Astrocyte (in vitro differentiated cells and primary cell): ENCODE measurements around the gene MYO5B. TPM values are rescaled to one million over a fixed set of nuclear protein-coding genes. Genes with fewer than 3 reads are reported as not detected.

Source experiments
- DNase-seq: peaks from one replicate; pipeline ENCODE4 v3.0.0-alpha.2; 2010; ENCODE audit warnings: low read depth
- FAIRE-seq: peaks from 2 replicates; lab custom pipeline; 2011; peaks lifted over from hg19 to GRCh38; lab: Jason Lieb, UNC
- H2AFZ ChIP-seq: 2 replicates; pipeline ENCODE4 v1.6.0; 2012; ENCODE audit warnings: low read depth, low read length, inconsistent platforms
- H3K27ac ChIP-seq: 2 replicates; pipeline ENCODE4 v1.5.1; 2011; ENCODE audit warnings: low read depth, low read length, inconsistent platforms
- H3K27me3 ChIP-seq: 2 replicates; pipeline ENCODE4 v1.6.0; 2011; ENCODE audit warnings: low read length, inconsistent platforms; ENCODE audit not compliant: insufficient read depth
- H3K36me3 ChIP-seq: 2 replicates; pipeline ENCODE4 v1.5.1; 2011; ENCODE audit warnings: low read length, inconsistent platforms; ENCODE audit not compliant: insufficient read depth
- H3K4me1 ChIP-seq: 2 replicates; pipeline ENCODE4 v1.5.1; 2011; ENCODE audit warnings: low read length, inconsistent platforms; ENCODE audit not compliant: insufficient read depth
- H3K4me2 ChIP-seq: 2 replicates; pipeline ENCODE4 v1.6.0; 2012; ENCODE audit warnings: low read length, inconsistent platforms
- H3K4me3 ChIP-seq: 2 replicates; pipeline ENCODE4 v1.5.1; 2011; ENCODE audit warnings: low read depth, mild to moderate bottlenecking, low read length, inconsistent platforms; ENCODE audit not compliant: insufficient read depth
- H3K79me2 ChIP-seq: 2 replicates; pipeline ENCODE4 v1.6.0; 2012; ENCODE audit warnings: mild to moderate bottlenecking, low read length, inconsistent platforms; ENCODE audit not compliant: insufficient read depth
- H3K9ac ChIP-seq: 2 replicates; pipeline ENCODE4 v1.6.0; 2012; ENCODE audit warnings: mild to moderate bottlenecking, low read length, inconsistent platforms
- H3K9me3 ChIP-seq: 2 replicates; pipeline ENCODE4 v1.5.1; 2012; ENCODE audit warnings: low read depth, mild to moderate bottlenecking, low read length, inconsistent platforms; ENCODE audit not compliant: insufficient read depth
- H4K20me1 ChIP-seq: 2 replicates; pipeline ENCODE4 v1.6.0; 2012; ENCODE audit warnings: low read length, inconsistent platforms; ENCODE audit not compliant: insufficient read depth
- H3K27ac Mint-ChIP-seq: one replicate; pipeline ENCODE4 v1.8.0; 2021; ENCODE audit warnings: mild to moderate bottlenecking, mixed read lengths; ENCODE audit not compliant: unreplicated experiment
- H3K27me3 Mint-ChIP-seq: one replicate; pipeline ENCODE4 v1.8.0; 2021; ENCODE audit warnings: low read depth, mixed read lengths; ENCODE audit not compliant: unreplicated experiment
- H3K36me3 Mint-ChIP-seq: one replicate; pipeline ENCODE4 v1.8.0; 2021; ENCODE audit warnings: low read depth, mixed read lengths; ENCODE audit not compliant: unreplicated experiment
- H3K4me1 Mint-ChIP-seq: one replicate; pipeline ENCODE4 v1.8.0; 2021; ENCODE audit warnings: low read depth, mixed read lengths; ENCODE audit not compliant: unreplicated experiment
- H3K4me3 Mint-ChIP-seq: one replicate; pipeline ENCODE4 v1.8.0; 2021; ENCODE audit warnings: mild to moderate bottlenecking, moderate library complexity, mixed read lengths; ENCODE audit not compliant: unreplicated experiment
- H3K9me3 Mint-ChIP-seq: one replicate; pipeline ENCODE4 v1.8.0; 2021; ENCODE audit warnings: mild to moderate bottlenecking, mixed read lengths; ENCODE audit not compliant: unreplicated experiment
- CTCF ChIP-seq: IDR thresholded peaks from 2 replicates; pipeline ENCODE4 v1.5.1; 2011; ENCODE audit warnings: low read depth, mild to moderate bottlenecking, inconsistent platforms, low read length, moderate library complexity; ENCODE audit not compliant: insufficient read depth
- EZH2 ChIP-seq: IDR thresholded peaks from 2 replicates; pipeline ENCODE4 v1.6.1; 2012; ENCODE audit warnings: mild to moderate bottlenecking, low read length, inconsistent platforms; ENCODE audit not compliant: insufficient read depth
- total RNA-seq: library from RNA; stranded (reverse); gene quantifications from 2 replicates; pipeline ENCODE4 v1.2.1, GENCODE V29; 2021

Gene MYO5B
- total RNA-seq, 1 donor from 2014 or later: 8.3 TPM

- DNase-seq: no peak
Observed at GRCh38 chr18:50163505-50163904, 31.4 kb downstream of the MYO5B start.

DNA sequence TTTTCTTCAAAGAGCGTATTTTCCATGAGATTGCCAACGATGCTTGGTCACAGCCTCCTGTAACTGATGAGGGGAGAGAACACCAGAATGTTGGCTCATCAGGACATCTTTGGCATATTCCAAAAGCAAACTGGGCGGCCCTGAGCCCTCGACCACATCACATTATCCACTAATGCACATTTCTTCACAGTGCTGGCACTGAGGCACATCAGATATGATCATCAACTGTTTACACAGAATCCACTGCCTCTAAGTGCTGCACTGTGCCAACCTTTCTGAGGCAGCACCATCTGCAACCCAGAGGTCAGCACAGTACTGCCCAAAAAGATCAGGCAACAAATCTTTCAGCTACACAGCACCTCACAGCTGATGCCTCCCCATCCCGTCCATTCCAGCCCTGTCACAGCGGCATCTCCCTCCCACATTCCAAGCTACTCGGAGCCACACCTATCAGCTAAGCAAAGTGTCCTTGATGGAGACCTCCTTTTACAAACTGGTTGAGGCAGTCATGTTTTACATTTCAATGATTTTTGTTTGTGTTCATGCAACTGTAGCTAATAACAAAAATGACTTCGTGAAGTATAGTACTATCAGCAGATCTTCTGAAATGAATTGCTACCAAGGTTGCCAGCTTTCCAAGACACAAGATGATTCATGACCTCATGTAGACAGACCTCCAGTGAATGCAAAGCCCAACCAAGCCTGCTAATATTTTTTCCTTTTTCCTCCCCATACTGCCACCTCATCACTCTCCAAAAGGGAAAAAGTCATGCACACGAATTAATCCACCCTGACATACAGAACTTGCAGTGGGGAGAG, 32.3 kb downstream of the MYO5B start:
- peaks cover 18% of the 10 kb centered on the region for H3K4me1 Mint-ChIP-seq
- Histone ChIP-seq H3K9ac (no peak overlapping the region), H3K4me3 (no peak overlapping the region), H3K4me1 (no peaks in the 10 kb centered on the region), H3K9me3 (no peaks in the 10 kb centered on the region), H3K79me2 (no peaks in the 10 kb centered on the region), H3K4me2 (no peak overlapping the region), H3K27ac (no peak overlapping the region), H2AFZ (no peak overlapping the region), H3K36me3 (no peaks in the 10 kb centered on the region), H3K27me3 (peaks cover 11% of the 10 kb centered on the region), H4K20me1 (no peaks in the 10 kb centered on the region)
- TF ChIP-seq EZH2 (no peak), CTCF (no peak)
- DNase-seq (peak; percentile 21), FAIRE-seq (no peak)
- no peaks in the 10 kb centered on the region for H3K9me3 Mint-ChIP-seq
- no peak overlapping the region for H3K4me3 Mint-ChIP-seq
- no peaks in the 10 kb centered on the region for H3K27me3 Mint-ChIP-seq
- H3K36me3 Mint-ChIP-seq: peaks cover 2% of the 10 kb centered on the region
- H3K27ac Mint-ChIP-seq: no peak overlapping the region

More at GRCh38 chr18:50163505-50163904, 31.4 kb downstream of the MYO5B start:
- H3K36me3 ChIP-seq: no peaks in the 10 kb centered on the region
- no peak for TF ChIP-seq CTCF
- TF ChIP-seq EZH2: no peak
- H3K4me3 Mint-ChIP-seq: no peak overlapping the region
- H3K9ac ChIP-seq: no peak overlapping the region
- H3K27ac ChIP-seq: no peak overlapping the region
- peaks cover 11% of the 10 kb centered on the region for H3K27me3 ChIP-seq
- H3K4me1 ChIP-seq: no peaks in the 10 kb centered on the region
- no peaks in the 10 kb centered on the region for H3K9me3 Mint-ChIP-seq
- H3K4me1 Mint-ChIP-seq: peaks cover 18% of the 10 kb centered on the region
- no peak overlapping the region for H3K4me3 ChIP-seq
- H4K20me1 ChIP-seq: no peaks in the 10 kb centered on the region
- FAIRE-seq: no peak
- H3K36me3 Mint-ChIP-seq: peaks cover 2% of the 10 kb centered on the region
- H3K27me3 Mint-ChIP-seq: no peaks in the 10 kb centered on the region
- H3K9me3 ChIP-seq: no peaks in the 10 kb centered on the region
- H3K4me2 ChIP-seq: no peak overlapping the region
- no peak overlapping the region for H2AFZ ChIP-seq
- peak overlapping the region; percentile 66 for H3K27ac Mint-ChIP-seq
- H3K79me2 ChIP-seq: no peaks in the 10 kb centered on the region
